GM12892 (cell line): ENCODE data around the gene CCDC54.

Experiments used
- POLR2A ChIP-seq: IDR thresholded peaks from 2 replicates; pipeline ENCODE4 v1.6.1; 2011; ENCODE audit warnings: low read depth, low read length, control low read depth
- POLR2AphosphoS5 ChIP-seq: IDR thresholded peaks from 2 replicates; pipeline ENCODE4 v1.6.1; 2011; ENCODE audit warnings: low read depth, low read length, control low read depth
- TAF1 ChIP-seq: IDR thresholded peaks from 2 replicates; pipeline ENCODE4 v1.6.1; 2011; ENCODE audit warnings: low read depth, mild to moderate bottlenecking, control low read depth, low read length, borderline replicate concordance

GRCh38 chr3:107377151-107377550, at the start of gene CCDC54:
- TF ChIP-seq POLR2A (no peak), POLR2AphosphoS5 (no peak), TAF1 (no peak)
